HG03097 (cell line): ENCODE data around the gene REV3L.
A peak's percentile ranks its signal among the peaks of the same experiment; 100 is the strongest.

Experiments
- ATAC-seq: cut with Tn5 transposase; IDR thresholded peaks from one replicate; pipeline ENCODE4 v1.9.1; 2021; ENCODE audit not compliant: unreplicated experiment, low FRiP score

The REV3L gene

GRCh38 chr6:111388681-111389080 lies 94.3 kb downstream of the REV3L start:
- no peak for ATAC-seq

GRCh38 chr6:111382476-111383294 lies 100.3 kb downstream of the REV3L start:
- no peak for ATAC-seq

GRCh38 chr6:111381728-111382127 lies 101.3 kb downstream of the REV3L start:
- no peak for ATAC-seq

- no peak for ATAC-seq
These were observed 101.9 kb downstream of the REV3L start for GRCh38 chr6:111381123-111381522.

- ATAC-seq, result no peak
These were observed 103.2 kb downstream of the REV3L start for GRCh38 chr6:111379831-111380230.

- no peak for ATAC-seq
These were observed 103.7 kb downstream of the REV3L start for GRCh38 chr6:111379302-111379701.

GRCh38 chr6:111377558-111378120 lies 105.4 kb downstream of the REV3L start:
- no peak for ATAC-seq

- no peak for ATAC-seq
These were observed 115.5 kb downstream of the REV3L start for GRCh38 chr6:111367393-111368088.

- no peak for ATAC-seq
These were observed 121.4 kb downstream of the REV3L start for GRCh38 chr6:111361648-111362047.

- ATAC-seq, result no peak
These were observed 124.6 kb downstream of the REV3L start for GRCh38 chr6:111358454-111358853.

GRCh38 chr6:111357705-111358104 lies 125.3 kb downstream of the REV3L start:
- ATAC-seq, result no peak

- ATAC-seq, result no peak
These were observed 126.5 kb downstream of the REV3L start for GRCh38 chr6:111356551-111356950.

GRCh38 chr6:111354758-111355555 lies 128.1 kb downstream of the REV3L start:
- no peak for ATAC-seq

- no peak for ATAC-seq
These were observed 129.0 kb downstream of the REV3L start for GRCh38 chr6:111353912-111354462.

GRCh38 chr6:111347589-111347988 lies 135.4 kb downstream of the REV3L start:
- ATAC-seq, result no peak

- no peak for ATAC-seq
These were observed 140.1 kb downstream of the REV3L start for GRCh38 chr6:111342913-111343312.

- peak; percentile 28 for ATAC-seq
These were observed 143.7 kb downstream of the REV3L start for GRCh38 chr6:111339294-111339693.

GRCh38 chr6:111338843-111339242 lies 144.2 kb downstream of the REV3L start:
- ATAC-seq, result peak; percentile 91

- ATAC-seq, result no peak
These were observed 145.2 kb downstream of the REV3L start for GRCh38 chr6:111337829-111338236.

- peak; percentile 57 for ATAC-seq
These were observed 153.0 kb downstream of the REV3L start for GRCh38 chr6:111329882-111330633.
